Transverse colon (tissue), 4 donors: ENCODE measurements around the gene POU2F2.

Source experiments
- CTCF ChIP-seq, 5 experiments: fragments of 200-600 bp in 3 of 5; fragments of 450-650 bp in 2 of 5; sonication (generic) in 3 of 5; IDR thresholded peaks; 1 replicate in 2 of 5; 2 replicates in 3 of 5; pipeline ENCODE4 v1.5.1; 2016 to 2017; ENCODE audit warnings: antibody characterized with exemption in 5 of 5, inconsistent platforms in 3 of 5, mild to moderate bottlenecking in 2 of 5, moderate library complexity in 1 of 5
- EP300 ChIP-seq: sonication (generic); formaldehyde crosslinking; IDR thresholded peaks from one replicate; pipeline ENCODE4 v1.6.1; 2017; ENCODE audit warnings: antibody characterized with exemption, low read depth
- POLR2A ChIP-seq: fragments of 450-650 bp; IDR thresholded peaks from one replicate; pipeline ENCODE4 v1.6.1; 2016; ENCODE audit warnings: antibody characterized with exemption, mild to moderate bottlenecking, moderate library complexity
- POLR2AphosphoS5 ChIP-seq, 3 donors: sonication (generic); formaldehyde crosslinking; IDR thresholded peaks; one replicate each; pipeline ENCODE4 v1.6.1; 2016; ENCODE audit warnings: antibody characterized with exemption in 3 of 3

- TF ChIP-seq CTCF (IDR thresholded peaks at IDR 0.05) (no peak), POLR2A (no peak), POLR2AphosphoS5 (IDR thresholded peaks at IDR 0.05) (no peak), EP300 (no peak)
Measured at GRCh38 chr19:42065051-42065450, 67.2 kb downstream of the POU2F2 start.
